ENCODE results near the gene SLC36A1. TPM values are rescaled to one million over a fixed set of nuclear protein-coding genes. Genes with fewer than 3 reads are reported as not detected.

Gene SLC36A1
- polyA plus RNA-seq, 1 donor (not counting 4 experiments of a cell fraction or from before 2014, with no cell fraction given), result 9.6 TPM

DNA sequence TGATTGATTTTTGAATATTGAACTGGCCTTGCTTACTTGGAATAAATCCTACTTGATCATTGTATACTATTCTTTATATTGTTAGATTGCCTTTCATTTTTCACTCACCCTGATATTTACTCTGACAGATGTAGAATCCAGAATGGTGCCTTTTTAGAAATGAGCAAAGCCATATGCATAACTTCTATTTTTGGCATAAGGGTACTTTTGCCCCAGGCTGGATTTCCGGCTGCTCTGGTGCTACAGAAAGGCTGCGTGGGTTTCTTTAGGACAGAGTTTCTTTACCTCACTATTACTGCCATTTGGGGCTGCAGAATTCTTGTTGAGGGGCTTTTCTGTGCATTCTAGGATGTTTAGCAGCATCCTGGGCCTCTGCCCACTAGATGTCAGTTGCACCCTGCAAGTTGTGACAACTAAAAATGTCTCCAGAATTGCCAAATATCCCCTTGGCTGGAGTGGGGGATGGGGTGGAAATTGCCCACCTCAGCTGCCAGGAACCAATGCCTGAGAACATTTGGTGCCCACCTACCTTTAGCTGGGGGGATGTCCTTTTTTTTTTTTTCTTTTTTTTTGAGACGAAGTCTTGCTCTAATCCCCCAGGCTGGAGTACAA lies 50.1 kb downstream of the SLC36A1 start:
- Histone ChIP-seq H3K9me1 (ENCODE audit: control insufficient read depth, extremely low read depth, insufficient read depth, low read length) (no peaks in the 10 kb centered on the region), H3K27ac (ENCODE audit: control insufficient read depth, insufficient read depth, low read length) (no peak overlapping the region), H3K27me3 (ENCODE audit: control insufficient read depth, extremely low read depth, insufficient read depth, low read length) (no peaks in the 10 kb centered on the region), H3K9ac (ENCODE audit: control insufficient read depth, extremely low read depth, insufficient read depth, low read length) (no peak overlapping the region), H3K4me1 (ENCODE audit: control insufficient read depth, extremely low read depth, insufficient read depth, low read length) (peaks cover 6% of the 10 kb centered on the region), H3K9me3 (ENCODE audit: control insufficient read depth, low read depth, low read length) (no peaks in the 10 kb centered on the region), H3K4me3 (ENCODE audit: control insufficient read depth in 2 of 3, extremely low read depth in 1 of 3, insufficient read depth in 2 of 3, low read depth in 1 of 3, low read length in 3 of 3) (no peak overlapping the region), H2AFZ (ENCODE audit: control insufficient read depth, low read length) (no peak overlapping the region), H3K36me3 (ENCODE audit: control insufficient read depth in 2 of 2, extremely low read depth in 1 of 2, insufficient read depth in 2 of 2, low read length in 2 of 2) (no peaks in the 10 kb centered on the region), H4K20me1 (ENCODE audit: control insufficient read depth, extremely low read depth, insufficient read depth, low read length) (no peaks in the 10 kb centered on the region), H3K79me2 (ENCODE audit: control insufficient read depth, insufficient read depth, low read length) (no peaks in the 10 kb centered on the region), H3K4me2 (ENCODE audit: control insufficient read depth, extremely low read depth, insufficient read depth, low read depth, low read length) (no peak overlapping the region)
- FAIRE-seq (no peak), DNase-seq (ENCODE audit: low read depth, low spot score) (no peak)
- dilution Hi-C loops (cut with MboI; ENCODE audit: extremely low pct_ligation_motif_present, low sequenced_read_pairs), result no loop called here
- TF ChIP-seq, protein P1, sequence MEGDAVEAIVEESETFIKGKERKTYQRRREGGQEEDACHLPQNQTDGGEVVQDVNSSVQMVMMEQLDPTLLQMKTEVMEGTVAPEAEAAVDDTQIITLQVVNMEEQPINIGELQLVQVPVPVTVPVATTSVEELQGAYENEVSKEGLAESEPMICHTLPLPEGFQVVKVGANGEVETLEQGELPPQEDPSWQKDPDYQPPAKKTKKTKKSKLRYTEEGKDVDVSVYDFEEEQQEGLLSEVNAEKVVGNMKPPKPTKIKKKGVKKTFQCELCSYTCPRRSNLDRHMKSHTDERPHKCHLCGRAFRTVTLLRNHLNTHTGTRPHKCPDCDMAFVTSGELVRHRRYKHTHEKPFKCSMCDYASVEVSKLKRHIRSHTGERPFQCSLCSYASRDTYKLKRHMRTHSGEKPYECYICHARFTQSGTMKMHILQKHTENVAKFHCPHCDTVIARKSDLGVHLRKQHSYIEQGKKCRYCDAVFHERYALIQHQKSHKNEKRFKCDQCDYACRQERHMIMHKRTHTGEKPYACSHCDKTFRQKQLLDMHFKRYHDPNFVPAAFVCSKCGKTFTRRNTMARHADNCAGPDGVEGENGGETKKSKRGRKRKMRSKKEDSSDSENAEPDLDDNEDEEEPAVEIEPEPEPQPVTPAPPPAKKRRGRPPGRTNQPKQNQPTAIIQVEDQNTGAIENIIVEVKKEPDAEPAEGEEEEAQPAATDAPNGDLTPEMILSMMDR (optimal IDR thresholded peaks at IDR 0.05 in 1 of 3, IDR thresholded peaks at IDR 0.05 in 1 of 3, conservative IDR thresholded peaks at IDR 0.05 in 1 of 3; ENCODE audit: extremely low read depth in 1 of 3, insufficient read depth in 2 of 3, low read length in 3 of 3), result no peak
- TF ChIP-seq EZH2 (IDR thresholded peaks at IDR 0.05; ENCODE audit: low read length), result no peak

DNA sequence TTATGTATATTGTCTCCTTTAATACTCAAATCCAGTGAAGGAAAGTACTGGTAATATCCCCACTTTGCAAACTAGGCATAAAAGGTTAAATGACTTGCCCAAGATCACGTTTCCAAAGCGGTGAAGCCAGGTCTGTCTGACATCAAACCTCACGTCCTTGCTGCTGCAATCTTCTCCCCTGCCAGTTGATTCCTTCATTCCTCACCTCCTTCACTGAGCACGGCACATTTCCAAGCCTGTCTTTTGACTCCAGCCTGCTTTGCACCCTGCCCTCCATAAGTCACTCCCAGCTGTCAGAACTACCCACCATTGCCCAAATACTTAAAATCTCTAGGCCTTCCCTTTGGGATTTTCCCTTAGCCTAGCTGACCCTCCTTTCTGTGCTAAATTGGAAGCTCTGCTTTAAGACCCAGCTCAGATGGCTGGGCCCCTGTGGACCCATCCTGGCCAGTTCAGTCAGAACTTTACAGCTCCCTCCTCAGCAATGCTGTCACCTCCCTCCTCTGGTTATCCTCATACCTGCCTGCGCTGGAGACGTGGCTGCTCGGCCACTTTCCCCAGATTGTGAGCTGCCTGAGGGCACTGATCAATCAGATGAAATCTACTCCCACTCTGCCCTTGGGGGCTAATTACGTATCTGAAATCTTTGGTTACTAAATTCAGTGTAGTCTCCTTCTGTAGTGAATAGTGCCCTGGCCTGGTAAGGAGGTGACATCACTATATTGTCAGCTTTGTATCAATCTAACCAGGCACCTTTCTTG lies 51.2 kb downstream of the SLC36A1 start:
- no peak for DNase-seq (ENCODE audit: low read depth, low spot score)
- Histone ChIP-seq H2AFZ (ENCODE audit: control insufficient read depth, low read length) (no peak overlapping the region), H4K20me1 (ENCODE audit: control insufficient read depth, extremely low read depth, insufficient read depth, low read length) (no peaks in the 10 kb centered on the region), H3K27me3 (ENCODE audit: control insufficient read depth, extremely low read depth, insufficient read depth, low read length) (no peaks in the 10 kb centered on the region), H3K4me3 (ENCODE audit: control insufficient read depth in 2 of 3, extremely low read depth in 1 of 3, insufficient read depth in 2 of 3, low read depth in 1 of 3, low read length in 3 of 3) (no peak overlapping the region), H3K4me1 (ENCODE audit: control insufficient read depth, extremely low read depth, insufficient read depth, low read length) (no peaks in the 10 kb centered on the region), H3K27ac (ENCODE audit: control insufficient read depth, insufficient read depth, low read length) (no peak overlapping the region), H3K9ac (ENCODE audit: control insufficient read depth, extremely low read depth, insufficient read depth, low read length) (no peak overlapping the region), H3K9me3 (ENCODE audit: control insufficient read depth, low read depth, low read length) (no peaks in the 10 kb centered on the region), H3K79me2 (ENCODE audit: control insufficient read depth, insufficient read depth, low read length) (no peaks in the 10 kb centered on the region), H3K4me2 (ENCODE audit: control insufficient read depth, extremely low read depth, insufficient read depth, low read depth, low read length) (no peak overlapping the region), H3K36me3 (ENCODE audit: control insufficient read depth in 2 of 2, extremely low read depth in 1 of 2, insufficient read depth in 2 of 2, low read length in 2 of 2) (no peaks in the 10 kb centered on the region), H3K9me1 (ENCODE audit: control insufficient read depth, extremely low read depth, insufficient read depth, low read length) (no peaks in the 10 kb centered on the region)
- FAIRE-seq, result no peak
- TF ChIP-seq, protein P1 (optimal IDR thresholded peaks at IDR 0.05 in 1 of 3, IDR thresholded peaks at IDR 0.05 in 1 of 3, conservative IDR thresholded peaks at IDR 0.05 in 1 of 3; ENCODE audit: extremely low read depth in 1 of 3, insufficient read depth in 2 of 3, low read length in 3 of 3), result no peak
- no peak for TF ChIP-seq EZH2 (IDR thresholded peaks at IDR 0.05; ENCODE audit: low read length)
- dilution Hi-C loops (cut with MboI; ENCODE audit: extremely low pct_ligation_motif_present, low sequenced_read_pairs), result no loop called here
